ENCODE results near the gene RBM43. TPM values are rescaled to one million over a fixed set of nuclear protein-coding genes. Genes with fewer than 3 reads are reported as not detected.

Gene RBM43
- total and polyA plus RNA-seq, 9 of the 15 experiments (the other 6 are each of a cell fraction or from before 2014, with no cell fraction given): 1.3 to 6.9 (median 3.8) TPM

- TF ChIP-seq MAFG (tag; conservative IDR thresholded peaks at IDR 0.05) (0 out of 2 replicates have a peak, but pooled peaks have one; percentile 24), NFE2 (IDR thresholded peaks at IDR 0.05; ENCODE audit: low read depth) (peak; percentile 32; the same call in 1 of the 2 replicates), ZNF134 (CRISPR knock-in tag; conservative IDR thresholded peaks at IDR 0.05) (no peak)
Measured at GRCh38 chr2:151269798-151270568, 8.3 kb upstream of the RBM43 start (continued).

- in situ Hi-C loops (cut with MboI): no loop called here
- H2AFZ ChIP-seq (ENCODE audit: low read depth, low read length): no peak overlapping the region
- intact Hi-C loops (cut with micrococcal nuclease): no loop called here
- TF ChIP-seq USF2 (CRISPR knock-in tag; IDR thresholded peaks at IDR 0.05) (peak; percentile 67), RAD51 (IDR thresholded peaks at IDR 0.05; ENCODE audit: borderline replicate concordance, low read depth) (peak; percentile 40; the same call in 1 of the 2 replicates), ZNF316 (IDR thresholded peaks at IDR 0.05) (peak; percentile 54), U2AF1 (optimal IDR thresholded peaks at IDR 0.05; ENCODE audit: low read depth, low read length) (no peak), C11orf30 (IDR thresholded peaks at IDR 0.05; ENCODE audit: low read depth) (peak; percentile 23), ZNF830 (CRISPR knock-in tag; IDR thresholded peaks at IDR 0.05) (no peak), CUX1 (CRISPR knock-in tag; IDR thresholded peaks at IDR 0.05) (no peak), SMARCB1 (IDR thresholded peaks at IDR 0.05; ENCODE audit: insufficient read length, low read depth) (no peak), FOXJ2 (tag; IDR thresholded peaks at IDR 0.05) (no peak), USF1 (CRISPR knock-in tag; IDR thresholded peaks at IDR 0.05) (peak; percentile 76), ZNF121 (CRISPR knock-in tag; conservative IDR thresholded peaks at IDR 0.05) (peak; percentile 77), MAFK (IDR thresholded peaks at IDR 0.05; ENCODE audit: low read length) (no peak), ARNT (IDR thresholded peaks at IDR 0.05) (no peak)
Measured at GRCh38 chr2:151268085-151268484, 6.4 kb upstream of the RBM43 start.

More at GRCh38 chr2:151268085-151268484, 6.4 kb upstream of the RBM43 start:
- Histone ChIP-seq H3K9me1 (ENCODE audit: control insufficient read depth, insufficient read depth, low read length) (no peaks in the 10 kb centered on the region), H3K27me3 (ENCODE audit: control insufficient read depth in 2 of 2, insufficient read depth in 2 of 2, low read length in 2 of 2) (no peaks in the 10 kb centered on the region), H3K9me3 (replicated peaks; ENCODE audit: control insufficient read depth, insufficient read depth, low read depth, low read length) (no peaks in the 10 kb centered on the region), H3K36me3 (ENCODE audit: control insufficient read depth, insufficient read depth, low read length) (peaks cover 13% of the 10 kb centered on the region; the same call in 1 of the 3 replicates), H3K4me3 (no peak overlapping the region), H3K4me2 (ENCODE audit: insufficient read depth, low read length) (no peak overlapping the region), H3K79me2 (ENCODE audit: control insufficient read depth, insufficient read depth, low read length) (no peaks in the 10 kb centered on the region), H3K9ac (ENCODE audit: insufficient read depth in 1 of 2, low read depth in 2 of 2, low read length in 2 of 2) (no peak overlapping the region), H4K20me1 (replicated peaks; ENCODE audit: control insufficient read depth, insufficient read depth, low read length) (no peaks in the 10 kb centered on the region), H3K27ac (ENCODE audit: extremely low read depth, low read depth, low read length) (no peak overlapping the region), H3K4me1 (replicated peaks in 1 of 2; ENCODE audit: control insufficient read depth in 2 of 2, insufficient read depth in 2 of 2, low read length in 2 of 2) (no peaks in the 10 kb centered on the region)
- CTCF ChIA-PET (ENCODE audit: low intra/inter-chr PET ratio): no interaction called here
- POLR2A ChIA-PET: no interaction called here
- FAIRE-seq (no peak), ATAC-seq (no peak), DNase-seq (ENCODE audit: extremely low read depth in 1 of 4, low spot score in 3 of 4) (peak in 2 of 4 experiments; percentile 58 to 59)
- BruUV-seq (replicated peaks): no TSS peak

Measured in K562 (cell line).